GM13977 (cell line): Measurements from ENCODE around the gene C16orf87.
A peak's percentile ranks its signal among the peaks of the same experiment; 100 is the strongest.
"Not testable (repeated sequence)": the region's sequence is repeated elsewhere in the genome, so short reads cannot be mapped to it uniquely, and the experiment has no call there.

Source experiments
- DNase-seq: peaks from one replicate; pipeline ENCODE4 v3.0.0; 2012; ENCODE audit warnings: low spot score
- in situ Hi-C: fragments of 300-500 bp; cut with MboI; formaldehyde crosslinking; loops from one replicate; pipeline ENCODE4 v1.12.0; 2022; ENCODE audit warnings: low sequenced_read_pairs, low pct_unique_long_range_greater_than_20kb, mixed read lengths, inconsistent platforms; ENCODE audit not compliant: unreplicated experiment
- TF ChIP-seq, protein P1 (sequence below): IDR thresholded peaks from 2 replicates; pipeline ENCODE4 v1.5.1; 2012; ENCODE audit warnings: mild to moderate bottlenecking, control low read depth; ENCODE audit not compliant: insufficient read depth; ENCODE audit errors: extremely low read depth, missing control alignments

The C16orf87 gene

DNA sequence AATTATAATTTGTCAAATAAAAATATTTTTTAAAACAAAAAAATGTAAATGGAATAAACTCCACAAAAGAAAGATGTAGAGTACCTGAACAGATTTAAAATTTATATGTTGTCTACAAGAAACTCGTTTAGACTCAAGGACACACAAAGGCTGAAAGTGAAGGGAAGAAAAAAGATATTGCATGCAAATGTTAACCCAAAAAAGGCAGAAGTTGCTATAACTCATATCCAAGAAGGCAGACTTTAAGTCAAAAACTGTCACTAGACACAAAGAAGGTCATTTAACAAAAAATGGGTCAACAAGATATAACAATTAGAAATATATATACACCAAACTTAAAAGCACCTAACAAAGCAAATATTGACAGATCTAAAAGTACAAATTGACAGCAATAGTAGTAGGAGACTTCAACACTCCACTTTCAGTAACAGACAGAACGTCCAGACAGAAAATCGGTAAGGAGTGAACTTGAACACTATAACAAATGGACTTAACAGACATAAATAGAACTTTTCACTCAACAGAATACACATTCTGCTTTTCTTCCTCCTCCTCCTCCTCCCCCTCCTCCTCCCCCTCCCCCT lies 42.0 kb downstream of the C16orf87 start:
- TF ChIP-seq, protein P1, sequence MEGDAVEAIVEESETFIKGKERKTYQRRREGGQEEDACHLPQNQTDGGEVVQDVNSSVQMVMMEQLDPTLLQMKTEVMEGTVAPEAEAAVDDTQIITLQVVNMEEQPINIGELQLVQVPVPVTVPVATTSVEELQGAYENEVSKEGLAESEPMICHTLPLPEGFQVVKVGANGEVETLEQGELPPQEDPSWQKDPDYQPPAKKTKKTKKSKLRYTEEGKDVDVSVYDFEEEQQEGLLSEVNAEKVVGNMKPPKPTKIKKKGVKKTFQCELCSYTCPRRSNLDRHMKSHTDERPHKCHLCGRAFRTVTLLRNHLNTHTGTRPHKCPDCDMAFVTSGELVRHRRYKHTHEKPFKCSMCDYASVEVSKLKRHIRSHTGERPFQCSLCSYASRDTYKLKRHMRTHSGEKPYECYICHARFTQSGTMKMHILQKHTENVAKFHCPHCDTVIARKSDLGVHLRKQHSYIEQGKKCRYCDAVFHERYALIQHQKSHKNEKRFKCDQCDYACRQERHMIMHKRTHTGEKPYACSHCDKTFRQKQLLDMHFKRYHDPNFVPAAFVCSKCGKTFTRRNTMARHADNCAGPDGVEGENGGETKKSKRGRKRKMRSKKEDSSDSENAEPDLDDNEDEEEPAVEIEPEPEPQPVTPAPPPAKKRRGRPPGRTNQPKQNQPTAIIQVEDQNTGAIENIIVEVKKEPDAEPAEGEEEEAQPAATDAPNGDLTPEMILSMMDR = no peak
- in situ Hi-C loops = loop anchor here (10.0 kb wide), 1 partner anchor 94 kb away; no protein-coding TSS in a partner anchor
- no peak for DNase-seq

- TF ChIP-seq, protein P1 = no peak
- peak; percentile 59 for DNase-seq
- in situ Hi-C loops = loop anchor here (10.0 kb wide), 1 partner anchor 93 kb away; no protein-coding TSS in a partner anchor
These were observed 43.1 kb downstream of the C16orf87 start for GRCh38 chr16:46787909-46788308.

- TF ChIP-seq, protein P1 = no peak
- no peak for DNase-seq
- in situ Hi-C loops = loop anchor here (10.0 kb wide), 1 partner anchor 90 kb away; no protein-coding TSS in a partner anchor
These were observed 45.7 kb downstream of the C16orf87 start for GRCh38 chr16:46785076-46785845.

- in situ Hi-C loops = loop anchor here (10.0 kb wide), 1 partner anchor 90 kb away; no protein-coding TSS in a partner anchor
These were observed 46.4 kb downstream of the C16orf87 start for GRCh38 chr16:46784569-46784968.

DNA sequence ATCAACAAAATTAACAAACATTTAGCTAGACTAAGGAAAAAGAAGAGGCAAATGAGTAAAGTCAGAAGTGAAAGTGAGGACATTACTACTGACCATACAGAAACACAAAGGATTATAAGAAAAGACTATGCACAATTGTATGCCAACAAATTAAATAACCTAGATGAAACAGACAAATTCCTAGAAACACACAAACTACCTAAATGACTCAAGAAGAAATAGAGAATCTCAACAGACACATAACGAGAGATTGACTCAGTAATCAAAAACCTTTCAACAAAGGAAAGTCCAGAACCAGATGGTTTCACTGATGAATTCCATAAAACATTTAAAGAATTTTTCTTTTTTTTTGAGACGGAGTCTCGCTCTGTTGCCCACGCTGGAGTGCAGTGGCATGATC lies 47.2 kb downstream of the C16orf87 start:
- DNase-seq = no peak
- TF ChIP-seq, protein P1 = no peak
- in situ Hi-C loops = loop anchor here (10.0 kb wide), 1 partner anchor 89 kb away; no protein-coding TSS in a partner anchor

More at GRCh38 chr16:46784569-46784968, 46.4 kb downstream of the C16orf87 start:
- DNase-seq = not testable (repeated sequence)

GRCh38 chr16:46782320-46782719 lies 48.7 kb downstream of the C16orf87 start:
- TF ChIP-seq, protein P1 = no peak
- in situ Hi-C loops = loop anchor here (10.0 kb wide), 1 partner anchor 88 kb away; no protein-coding TSS in a partner anchor
- no peak for DNase-seq

DNA sequence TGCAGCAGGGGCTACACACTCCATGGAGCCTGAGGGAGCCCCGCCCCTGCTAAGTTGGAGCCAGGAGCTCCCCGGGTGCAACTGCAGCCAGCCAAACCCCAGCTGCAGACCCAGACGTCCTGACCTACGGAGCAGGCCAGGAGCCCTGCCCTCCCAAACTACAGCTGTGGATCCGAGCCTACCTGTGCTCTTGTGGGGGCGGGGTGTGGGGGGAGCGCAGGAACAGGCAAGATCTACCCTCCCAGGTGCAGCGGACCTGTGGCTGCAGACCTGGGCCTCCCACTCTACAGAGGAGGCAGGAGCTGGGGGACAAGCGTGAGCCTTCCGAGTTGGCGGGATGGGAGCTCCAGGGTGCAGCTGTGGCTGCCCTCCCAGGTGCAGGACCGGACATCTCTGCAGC lies 53.2 kb downstream of the C16orf87 start:
- TF ChIP-seq, protein P1 = no peak
- in situ Hi-C loops = no loop called here
- DNase-seq = no peak
